Fibroblast of mammary gland (primary cell): ENCODE data around the gene CNOT10.
A peak's percentile ranks its signal among the peaks of the same experiment; 100 is the strongest.

Experiments used
- DNase-seq: peaks from one replicate; pipeline ENCODE4 v3.0.0-alpha.2; 2010; ENCODE audit warnings: low read depth
- H3K4me3 ChIP-seq: 2 replicates; pipeline ENCODE4 v1.5.1; 2011; ENCODE audit warnings: low read depth, mild to moderate bottlenecking, low read length, moderate library complexity; ENCODE audit not compliant: control insufficient read depth
- TF ChIP-seq, protein P1 (sequence below): conservative IDR thresholded peaks from 2 replicates; pipeline ENCODE4 v1.5.1; 2011; ENCODE audit warnings: low read depth, low read length, inconsistent platforms; ENCODE audit not compliant: control insufficient read depth, insufficient read depth

The CNOT10 gene, protein sequence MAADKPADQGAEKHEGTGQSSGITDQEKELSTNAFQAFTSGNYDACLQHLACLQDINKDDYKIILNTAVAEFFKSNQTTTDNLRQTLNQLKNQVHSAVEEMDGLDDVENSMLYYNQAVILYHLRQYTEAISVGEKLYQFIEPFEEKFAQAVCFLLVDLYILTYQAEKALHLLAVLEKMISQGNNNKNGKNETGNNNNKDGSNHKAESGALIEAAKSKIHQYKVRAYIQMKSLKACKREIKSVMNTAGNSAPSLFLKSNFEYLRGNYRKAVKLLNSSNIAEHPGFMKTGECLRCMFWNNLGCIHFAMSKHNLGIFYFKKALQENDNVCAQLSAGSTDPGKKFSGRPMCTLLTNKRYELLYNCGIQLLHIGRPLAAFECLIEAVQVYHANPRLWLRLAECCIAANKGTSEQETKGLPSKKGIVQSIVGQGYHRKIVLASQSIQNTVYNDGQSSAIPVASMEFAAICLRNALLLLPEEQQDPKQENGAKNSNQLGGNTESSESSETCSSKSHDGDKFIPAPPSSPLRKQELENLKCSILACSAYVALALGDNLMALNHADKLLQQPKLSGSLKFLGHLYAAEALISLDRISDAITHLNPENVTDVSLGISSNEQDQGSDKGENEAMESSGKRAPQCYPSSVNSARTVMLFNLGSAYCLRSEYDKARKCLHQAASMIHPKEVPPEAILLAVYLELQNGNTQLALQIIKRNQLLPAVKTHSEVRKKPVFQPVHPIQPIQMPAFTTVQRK

DNA sequence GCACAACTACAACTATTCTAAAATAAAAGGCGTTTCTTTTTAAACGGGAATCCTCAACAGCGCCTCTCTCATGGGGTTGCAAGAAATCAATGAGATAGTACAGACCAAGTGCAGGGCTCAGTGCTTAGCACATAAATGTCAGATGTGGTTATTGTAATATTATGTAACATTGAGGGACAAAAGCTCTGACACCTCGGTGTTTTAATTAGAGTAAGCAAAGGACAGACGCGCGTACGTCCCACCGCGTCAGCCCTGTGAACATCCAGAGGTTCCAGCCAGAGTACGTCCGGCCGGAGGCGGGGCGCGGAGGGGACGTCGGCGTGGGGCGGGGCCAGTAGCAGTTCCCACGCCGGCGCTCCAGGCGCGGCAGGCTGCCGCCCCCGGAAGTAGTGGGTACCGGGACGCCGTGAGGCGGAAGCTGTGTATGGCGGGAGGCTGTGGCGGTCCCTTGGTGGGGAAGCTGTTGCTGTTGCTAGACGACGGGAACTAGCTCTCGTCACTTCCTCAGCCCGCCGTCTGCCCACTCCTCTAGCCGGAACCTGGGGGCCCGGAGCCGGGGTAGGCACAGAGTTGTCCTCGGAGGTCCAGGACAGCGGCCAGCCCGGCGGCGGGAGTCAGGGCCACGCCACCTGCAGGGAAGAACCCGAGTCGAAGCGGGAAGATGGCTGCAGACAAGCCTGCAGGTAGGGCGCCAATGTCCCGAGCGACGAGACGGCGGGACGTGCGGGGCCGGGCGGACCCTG, at the start of gene CNOT10:
Gene CNOT10, plus strand, starts transcription at position 389 of the 743 bp plus-strand sequence. Its CDS starts 273 bp downstream, at position 662.
- TF ChIP-seq, protein P1, sequence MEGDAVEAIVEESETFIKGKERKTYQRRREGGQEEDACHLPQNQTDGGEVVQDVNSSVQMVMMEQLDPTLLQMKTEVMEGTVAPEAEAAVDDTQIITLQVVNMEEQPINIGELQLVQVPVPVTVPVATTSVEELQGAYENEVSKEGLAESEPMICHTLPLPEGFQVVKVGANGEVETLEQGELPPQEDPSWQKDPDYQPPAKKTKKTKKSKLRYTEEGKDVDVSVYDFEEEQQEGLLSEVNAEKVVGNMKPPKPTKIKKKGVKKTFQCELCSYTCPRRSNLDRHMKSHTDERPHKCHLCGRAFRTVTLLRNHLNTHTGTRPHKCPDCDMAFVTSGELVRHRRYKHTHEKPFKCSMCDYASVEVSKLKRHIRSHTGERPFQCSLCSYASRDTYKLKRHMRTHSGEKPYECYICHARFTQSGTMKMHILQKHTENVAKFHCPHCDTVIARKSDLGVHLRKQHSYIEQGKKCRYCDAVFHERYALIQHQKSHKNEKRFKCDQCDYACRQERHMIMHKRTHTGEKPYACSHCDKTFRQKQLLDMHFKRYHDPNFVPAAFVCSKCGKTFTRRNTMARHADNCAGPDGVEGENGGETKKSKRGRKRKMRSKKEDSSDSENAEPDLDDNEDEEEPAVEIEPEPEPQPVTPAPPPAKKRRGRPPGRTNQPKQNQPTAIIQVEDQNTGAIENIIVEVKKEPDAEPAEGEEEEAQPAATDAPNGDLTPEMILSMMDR = no peak
- DNase-seq = peak; percentile 83
- H3K4me3 ChIP-seq = peak within 1 kb of the TSS; percentile 87

DNA sequence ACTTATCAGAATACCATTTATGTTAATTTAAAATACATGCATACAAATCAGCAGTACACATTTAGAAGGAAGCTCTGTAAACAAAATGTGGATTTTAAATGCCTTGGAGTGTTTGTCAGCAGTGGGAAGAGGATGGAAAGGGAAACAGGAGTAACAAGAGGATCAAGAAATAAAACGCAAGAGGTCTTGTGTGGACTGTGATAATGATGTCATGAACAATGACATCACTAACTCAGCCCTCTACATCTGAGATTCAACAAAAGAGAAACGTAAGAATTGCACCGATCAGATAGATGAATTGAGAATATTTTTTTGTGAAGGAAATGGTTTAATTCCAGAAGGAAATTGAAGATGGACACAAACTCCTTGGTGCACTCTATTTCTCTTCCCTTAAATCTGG, 44.0 kb upstream of the CNOT10 start:
- H3K4me3 ChIP-seq = no peak overlapping the region
- TF ChIP-seq, protein P1 = no peak
- DNase-seq = no peak

DNA sequence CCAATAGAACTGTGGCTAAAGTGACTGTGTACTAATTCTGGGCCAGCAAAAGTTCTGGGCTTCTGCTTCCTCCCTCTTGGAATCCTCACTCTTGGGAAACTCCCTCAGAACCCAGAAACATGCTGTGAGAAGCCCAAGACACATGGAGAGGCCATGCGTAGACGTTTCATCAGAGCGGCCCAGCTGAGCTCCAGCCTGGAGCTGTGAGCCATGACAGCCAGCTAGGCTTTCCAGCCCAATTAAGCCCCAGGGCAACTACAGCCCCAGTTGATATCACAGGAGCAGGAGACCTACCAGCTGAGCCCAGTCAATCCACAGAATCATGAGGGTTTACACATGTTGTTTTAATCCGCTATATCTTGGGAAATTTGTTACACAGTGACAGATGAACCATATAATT, 43.6 kb upstream of the CNOT10 start:
- TF ChIP-seq, protein P1 = no peak
- DNase-seq = no peak
- H3K4me3 ChIP-seq = no peak overlapping the region

DNA sequence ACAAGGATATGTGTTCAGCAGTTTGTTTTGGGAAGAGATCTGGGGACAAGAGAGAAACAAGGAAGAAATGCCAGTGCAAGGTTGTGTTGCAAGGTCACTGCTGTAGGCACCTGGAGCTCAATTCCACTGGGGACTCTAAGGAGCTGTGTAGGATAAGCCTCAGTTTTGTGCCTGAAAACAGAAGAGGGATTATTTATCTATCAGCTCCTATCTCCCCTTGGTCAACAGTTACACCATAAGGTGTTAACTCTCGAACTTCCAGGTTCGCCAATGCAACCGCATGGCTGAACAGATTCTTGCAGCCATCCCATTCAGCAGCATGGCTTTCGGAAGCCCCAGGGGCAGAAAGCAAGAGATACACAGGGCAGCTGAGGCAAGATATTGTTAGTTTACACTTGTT, 41.6 kb upstream of the CNOT10 start:
- TF ChIP-seq, protein P1 = no peak
- no peak for DNase-seq
- no peak overlapping the region for H3K4me3 ChIP-seq

DNA sequence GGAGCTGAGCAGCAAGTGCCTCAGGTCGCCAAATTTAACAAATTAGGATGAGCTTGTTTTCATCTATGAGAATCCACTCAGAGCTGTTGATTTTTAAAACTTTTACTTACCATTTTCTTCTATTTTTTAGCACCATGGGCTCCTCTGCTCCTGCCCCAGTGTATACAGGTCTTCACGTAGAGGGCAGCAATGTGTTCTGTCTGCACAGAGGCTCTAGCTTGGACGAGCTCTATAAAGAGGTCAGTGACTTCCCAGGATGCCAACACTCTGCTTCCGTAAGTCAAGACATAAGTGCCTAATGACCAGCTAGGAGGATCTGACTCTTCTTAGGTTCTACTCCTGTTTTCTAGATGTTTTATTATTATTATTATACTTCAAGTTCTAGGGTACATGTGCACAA, 41.2 kb upstream of the CNOT10 start:
- DNase-seq = no peak
- TF ChIP-seq, protein P1 = no peak
- H3K4me3 ChIP-seq = no peak overlapping the region

DNA sequence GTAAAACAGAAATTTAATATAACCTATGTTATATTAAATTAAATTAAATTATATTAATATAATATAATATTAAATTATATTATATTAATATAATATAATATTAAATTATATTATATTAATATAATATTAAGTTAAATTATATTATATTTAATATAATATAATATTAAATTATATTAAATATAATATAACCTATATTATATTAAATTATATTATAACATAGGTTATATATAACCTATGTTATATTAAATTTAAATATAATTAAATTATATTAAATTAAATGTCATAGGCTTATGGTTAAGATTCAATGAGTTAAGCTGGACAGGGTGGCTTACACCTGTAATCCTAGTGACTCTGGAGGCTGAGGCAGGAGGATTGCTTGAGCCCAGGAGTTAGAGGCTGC, 40.6 kb upstream of the CNOT10 start:
- no peak for DNase-seq
- TF ChIP-seq, protein P1 = no peak
- H3K4me3 ChIP-seq = no peak overlapping the region
